AML-193 (cell line): ENCODE results near the gene CNIH4.
A peak's percentile ranks its signal among the peaks of the same experiment; 100 is the strongest.
"Not testable (repeated sequence)": the region's sequence is repeated elsewhere in the genome, so short reads cannot be mapped to it uniquely, and the experiment has no call there.

Source experiments
- DNase-seq, 2 experiments: peaks; one replicate each; lab custom pipeline; 2025; lab: John Stamatoyannopoulos, UW

Gene CNIH4

DNA sequence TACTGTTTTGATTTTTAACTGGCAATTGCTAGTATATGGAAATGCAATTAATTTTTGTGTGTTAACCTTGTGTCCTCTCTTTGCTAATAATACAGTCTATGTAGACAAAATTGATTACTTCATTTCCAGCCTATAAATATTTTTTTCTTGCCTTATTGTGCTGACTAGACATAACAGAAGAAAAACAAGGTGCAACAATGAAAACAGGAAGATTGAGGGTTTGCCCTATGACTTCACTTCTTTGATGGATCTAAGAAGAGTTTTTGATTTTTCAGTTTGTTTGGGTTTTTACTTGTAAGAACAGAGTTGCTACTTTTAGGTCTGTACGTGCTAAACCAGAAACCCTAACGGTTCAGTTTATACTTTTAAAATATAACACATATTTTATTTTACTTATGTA, 8.5 kb upstream of the CNIH4 start:
- DNase-seq = no peak

DNA sequence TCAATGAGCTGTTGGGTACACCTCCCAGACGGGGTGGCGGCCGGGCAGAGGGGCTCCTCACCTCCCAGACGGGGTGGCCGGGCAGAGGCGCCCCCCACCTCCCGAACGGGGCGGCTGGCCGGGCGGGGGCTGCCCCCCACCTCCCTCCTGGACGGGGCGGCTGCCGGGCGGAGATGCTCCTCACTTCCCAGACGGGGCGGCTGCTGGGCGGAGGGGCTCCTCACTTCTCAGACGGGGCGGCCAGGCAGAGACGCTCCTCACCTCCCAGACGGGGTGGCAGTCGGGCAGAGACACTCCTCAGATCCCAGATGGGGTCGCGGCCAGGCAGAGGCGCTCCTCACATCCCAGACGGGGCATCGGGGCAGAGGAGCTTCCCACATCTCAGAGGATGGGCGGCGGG, 7.0 kb upstream of the CNIH4 start:
- not testable (repeated sequence) for DNase-seq

DNA sequence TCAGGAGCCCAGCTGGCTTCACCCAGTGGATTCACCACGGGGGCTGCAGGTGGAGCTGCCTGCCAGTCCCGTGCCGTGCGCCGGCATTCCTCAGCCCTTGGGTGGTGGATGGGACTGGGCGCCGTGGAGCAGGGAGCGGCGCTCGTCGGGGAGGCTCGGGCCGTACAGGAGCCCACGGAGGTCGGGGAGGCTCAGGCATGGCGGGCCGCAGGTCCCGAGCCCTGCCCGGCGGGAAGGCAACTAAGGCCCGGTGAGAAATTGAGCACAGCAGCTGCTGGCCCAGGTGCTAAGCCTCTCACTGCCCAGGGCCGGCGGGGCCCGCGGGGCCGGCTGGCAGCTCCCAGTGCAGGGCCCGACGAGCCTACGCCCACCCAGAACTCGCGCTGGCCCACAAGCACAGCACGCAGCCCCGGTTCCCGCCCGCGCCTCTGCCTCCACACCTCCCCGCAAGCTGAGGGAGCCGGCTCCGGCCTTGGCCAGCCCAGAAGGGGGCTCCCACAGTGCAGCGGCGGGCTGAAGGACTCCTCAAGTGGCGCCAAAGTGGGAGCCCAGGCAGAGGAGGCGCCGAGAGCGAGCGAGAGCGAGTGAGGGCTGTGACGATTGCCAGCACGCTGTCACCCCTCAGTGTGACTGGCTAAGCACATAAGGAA, 4.1 kb upstream of the CNIH4 start:
- DNase-seq = not testable (repeated sequence)

DNA sequence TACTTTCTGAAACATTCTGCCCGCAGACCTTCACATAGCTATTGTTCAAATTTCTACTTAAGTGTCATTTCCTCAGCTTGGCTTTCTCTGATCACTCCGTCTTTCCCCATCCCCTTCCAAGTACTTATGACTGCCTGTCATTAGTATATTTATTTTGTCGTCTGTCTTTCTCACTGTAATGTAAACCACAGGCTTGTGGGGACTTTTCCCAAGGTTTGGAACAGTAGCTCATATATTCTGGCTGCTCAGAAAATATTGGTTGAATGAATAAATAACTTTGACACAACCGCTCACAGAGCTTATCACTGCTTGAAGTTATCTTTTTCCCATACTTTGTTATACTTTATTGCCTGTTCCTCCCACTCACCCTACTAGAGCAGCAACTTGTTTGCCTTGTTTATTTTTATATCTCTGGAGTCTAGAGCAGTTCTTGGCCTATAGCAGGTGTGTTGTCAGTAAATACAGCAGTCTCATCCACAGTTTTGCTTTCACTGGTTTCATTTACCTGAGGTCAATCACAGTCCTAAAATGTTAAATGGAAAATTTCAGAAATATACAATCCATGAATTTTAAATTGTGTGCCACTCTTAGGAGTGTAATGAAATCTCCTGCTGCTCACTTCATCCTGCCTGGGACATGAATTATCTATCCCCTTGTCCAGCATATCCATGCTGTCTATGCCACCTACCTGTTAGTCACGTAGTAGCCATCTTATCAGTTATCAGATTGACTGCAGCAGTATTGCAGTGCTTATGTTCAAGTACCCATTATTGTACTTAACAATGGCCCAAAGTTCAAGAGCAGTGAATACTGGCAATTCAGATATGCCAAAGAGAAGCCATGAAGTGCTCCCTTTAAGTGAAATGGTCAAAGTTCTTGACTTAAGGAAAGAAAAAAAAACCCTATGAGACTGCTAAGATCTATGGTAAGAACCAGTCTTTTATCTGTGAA, 2.4 kb upstream of the CNIH4 start:
- DNase-seq = no peak

DNA sequence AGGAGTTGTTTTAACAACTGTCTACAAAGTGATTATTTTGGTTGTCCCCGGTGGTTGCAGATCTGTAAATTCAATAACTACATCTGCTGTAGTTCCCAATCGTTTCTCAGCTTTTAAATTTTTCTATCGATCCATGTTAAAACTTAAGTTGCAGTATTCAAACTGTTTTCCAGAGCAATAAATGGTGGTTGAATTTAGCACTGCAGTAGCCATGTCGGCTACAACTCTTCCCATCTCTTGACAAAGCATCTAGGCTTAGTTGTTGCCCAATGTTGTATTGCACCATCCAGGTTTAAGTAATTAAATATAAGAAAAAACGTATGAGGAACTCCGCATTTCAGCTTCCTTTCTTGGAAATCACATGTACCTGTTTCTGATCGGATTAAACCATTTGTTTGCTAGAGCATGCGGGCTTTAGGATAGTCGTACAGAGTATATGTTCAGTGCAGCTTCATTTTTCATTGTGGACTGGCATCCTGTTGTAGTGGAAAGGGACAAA, 996 bp downstream of the CNIH4 start:
- DNase-seq = peak; percentile 89 to 92

DNA sequence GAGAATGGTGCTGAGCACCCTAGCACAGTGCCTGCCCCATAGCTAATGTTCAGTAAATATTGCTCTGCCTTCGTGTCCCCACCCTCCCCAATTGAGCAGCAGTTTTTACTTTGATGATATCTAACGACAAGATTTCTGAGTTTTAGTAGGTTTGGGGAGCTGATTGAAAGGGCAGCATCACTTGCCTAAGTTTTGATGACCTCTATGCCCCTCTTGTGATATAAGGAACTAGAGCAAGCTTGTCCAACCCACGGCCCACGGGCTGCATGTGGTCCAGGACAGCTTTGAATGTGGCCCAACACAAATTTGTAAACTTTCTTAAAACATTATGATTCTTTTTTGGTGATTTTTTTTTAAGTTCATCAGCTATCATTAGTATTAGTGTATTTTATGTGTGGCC, 1.6 kb downstream of the CNIH4 start:
- DNase-seq = no peak

DNA sequence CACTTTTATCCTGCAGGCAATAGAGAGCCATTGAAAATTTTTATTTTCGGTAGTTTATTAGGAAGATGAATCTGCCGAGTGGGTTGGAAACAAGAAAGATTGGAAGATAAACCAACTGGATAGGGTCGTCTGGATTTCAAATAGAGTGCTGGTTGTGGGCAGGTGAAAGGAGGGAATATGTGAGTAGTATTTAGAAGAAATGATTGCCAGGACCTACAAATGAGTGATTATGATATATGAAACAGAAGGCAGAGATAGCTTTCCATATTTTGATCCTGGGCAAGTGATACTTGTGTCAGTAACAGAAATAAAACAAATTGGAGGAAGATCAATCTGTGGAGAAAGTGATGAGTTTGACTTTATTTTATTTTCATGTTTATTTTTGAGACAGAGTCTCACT, 2.5 kb downstream of the CNIH4 start:
- DNase-seq = no peak

DNA sequence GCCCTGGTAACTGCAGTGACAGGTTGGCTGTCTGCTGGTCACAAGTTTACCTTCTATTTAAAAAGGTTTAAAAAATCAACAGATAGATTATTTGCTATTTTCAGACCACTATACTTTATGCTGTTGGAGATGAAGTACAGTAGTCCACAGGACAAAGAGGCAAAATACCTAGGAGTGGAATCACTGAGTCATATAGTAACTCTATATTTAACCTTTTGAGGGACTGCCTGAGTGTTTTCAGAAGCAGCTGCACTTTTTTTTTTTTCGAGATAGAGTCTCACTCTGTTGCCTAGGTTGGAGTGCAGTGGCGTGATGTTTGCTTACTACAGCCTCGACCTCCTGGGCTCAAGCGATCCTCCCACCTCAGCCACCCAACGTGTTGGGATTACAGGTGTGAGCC, 11.7 kb downstream of the CNIH4 start:
- no peak for DNase-seq

DNA sequence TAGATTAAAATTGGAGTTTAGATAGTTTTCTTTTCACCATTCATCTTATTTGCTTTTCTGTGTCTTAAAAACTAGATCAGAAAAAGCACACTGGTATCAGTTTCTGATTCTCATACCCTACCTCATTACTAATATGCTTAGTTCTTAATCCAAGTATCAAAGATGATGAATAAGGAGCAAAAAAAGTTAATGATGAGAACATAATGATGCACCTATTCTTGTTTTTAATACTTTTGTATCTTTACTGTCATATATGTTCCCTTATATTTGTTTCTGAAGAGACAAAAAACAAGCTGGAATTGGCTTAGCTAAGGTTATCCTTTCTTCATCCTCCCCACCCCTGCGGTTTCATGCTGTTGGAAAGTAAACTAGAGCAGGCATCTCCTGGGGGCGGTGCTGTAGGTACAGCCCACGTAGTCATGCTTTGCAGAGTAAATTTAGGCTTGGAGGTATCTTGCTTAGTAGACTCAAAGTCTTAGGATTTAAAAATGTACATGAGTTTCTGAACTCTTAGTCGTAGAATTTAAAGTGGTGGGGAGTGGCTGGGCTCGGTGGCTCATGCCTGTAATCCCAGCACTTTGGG, 16.4 kb downstream of the CNIH4 start:
- DNase-seq = no peak

DNA sequence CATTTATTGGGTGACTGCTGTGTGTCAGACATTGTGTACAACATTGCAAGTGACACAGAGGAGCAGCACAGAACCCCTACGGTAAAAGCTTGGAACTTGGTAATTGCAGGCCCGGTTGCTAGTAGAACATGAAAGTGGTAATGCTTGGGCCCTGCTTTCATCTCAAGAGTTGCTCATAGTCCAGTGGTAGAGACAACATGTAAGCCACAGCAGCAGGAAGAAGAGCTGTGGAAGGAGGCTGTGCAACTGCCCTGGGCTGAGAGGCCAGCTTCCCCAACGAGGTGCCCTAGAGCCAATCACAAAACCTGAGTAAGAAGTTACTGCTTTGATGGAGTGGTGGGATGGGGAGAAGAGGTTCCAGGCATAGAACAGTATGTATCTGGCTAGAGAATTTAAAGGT, 18.4 kb downstream of the CNIH4 start:
- DNase-seq = no peak

DNA sequence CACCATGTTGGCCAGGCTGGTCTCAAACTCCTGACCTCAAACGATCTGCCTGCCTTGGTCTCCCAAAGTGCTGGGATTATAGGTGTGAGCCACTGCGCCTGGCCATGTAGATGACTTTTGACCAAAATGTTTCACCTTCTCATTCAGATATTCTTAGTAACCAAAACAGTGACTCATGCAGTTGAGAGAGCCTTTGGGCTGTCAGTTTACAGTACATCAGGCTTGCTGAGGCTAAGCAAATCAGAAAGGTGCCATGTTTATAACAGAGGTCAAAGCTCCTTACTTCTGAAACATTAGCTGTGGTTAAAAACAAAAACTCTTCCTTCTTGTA, 21.0 kb downstream of the CNIH4 start:
- no peak for DNase-seq

DNA sequence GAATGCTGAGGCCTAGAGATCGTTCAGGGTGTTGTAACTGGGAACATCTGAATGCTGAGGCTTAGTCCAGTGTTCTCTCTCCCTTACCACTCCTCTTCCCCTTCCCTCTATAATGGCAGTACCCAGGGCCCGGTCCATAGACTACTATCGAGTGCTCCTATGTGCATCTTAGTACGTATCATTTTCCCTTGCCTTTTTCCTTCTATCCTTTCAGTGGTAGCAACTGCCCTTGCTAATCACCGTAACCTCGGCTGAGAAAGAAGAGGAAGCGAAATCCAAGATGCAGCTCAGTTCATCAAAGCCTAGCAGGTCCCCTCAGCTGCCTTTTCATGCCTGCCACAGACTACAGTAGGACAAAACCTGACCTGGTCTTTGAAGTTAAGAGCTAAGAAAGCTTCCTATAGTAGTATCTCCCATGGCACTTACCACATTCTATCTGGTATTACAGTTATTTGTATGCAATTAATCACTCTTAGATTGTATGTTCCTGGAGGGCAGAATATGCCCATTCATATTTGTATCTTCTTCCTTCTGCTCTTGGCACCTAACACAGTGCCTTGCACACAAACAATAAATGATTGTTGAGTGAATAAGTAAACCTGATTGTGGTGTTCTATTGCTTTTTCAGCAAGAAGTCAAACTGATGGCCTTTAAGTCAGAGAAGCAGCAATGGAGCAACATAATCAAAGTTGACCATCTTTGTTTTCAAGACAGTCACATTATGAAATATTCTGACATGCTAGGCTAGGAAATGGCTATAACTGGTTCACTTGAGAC, 22.4 kb downstream of the CNIH4 start:
- DNase-seq = peak; percentile 11 to 15

DNA sequence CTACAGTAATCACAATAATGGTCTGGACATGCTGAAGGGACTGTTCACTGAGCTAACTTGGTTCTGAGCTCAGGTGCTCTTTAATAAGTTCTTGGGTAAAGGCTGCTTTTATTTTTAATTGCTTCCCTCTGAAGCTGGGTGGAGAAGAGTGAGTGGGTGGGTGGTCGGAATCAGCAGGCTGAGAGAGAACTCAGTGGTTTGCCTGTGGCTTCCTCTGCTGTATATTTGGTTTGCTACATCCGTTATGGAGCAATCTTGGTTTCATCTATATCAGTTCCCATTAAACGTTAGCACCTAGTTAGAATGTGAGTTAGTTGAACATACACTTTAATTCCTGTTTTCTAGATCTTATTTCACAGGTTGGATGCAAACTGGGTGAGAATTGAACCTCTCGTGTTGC, 23.3 kb downstream of the CNIH4 start:
- peak; percentile 84 to 89 for DNase-seq

DNA sequence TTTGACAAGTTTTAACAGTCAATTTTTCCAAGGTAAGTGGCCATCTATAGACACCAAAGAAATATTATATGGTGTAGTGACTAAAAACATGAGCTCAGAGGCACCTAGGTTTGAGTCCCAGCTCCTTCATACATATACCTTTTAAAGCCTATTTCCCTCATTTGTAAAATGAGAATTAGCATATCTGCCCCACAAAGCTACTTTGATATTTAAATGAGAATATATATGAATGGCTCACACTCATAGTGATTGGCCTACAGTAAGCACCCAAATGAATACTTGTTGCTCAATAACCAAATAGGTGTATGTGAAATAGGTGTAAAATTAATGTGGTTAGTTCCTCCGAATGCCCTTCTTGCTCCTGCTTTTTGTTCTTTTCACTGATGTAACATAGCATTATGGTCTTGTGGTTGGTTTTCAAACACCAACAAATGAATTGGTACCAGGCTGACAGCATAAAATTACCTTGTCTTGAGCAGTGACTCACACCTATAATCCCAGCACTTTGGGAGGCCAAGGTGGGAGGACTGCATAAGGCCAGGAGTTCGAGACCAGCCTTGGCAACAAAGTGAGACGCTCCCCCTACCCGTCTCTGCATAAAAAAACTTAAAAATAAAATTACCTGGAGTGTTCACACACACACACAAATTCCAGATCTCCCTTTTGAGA, 25.3 kb downstream of the CNIH4 start:
- no peak for DNase-seq

DNA sequence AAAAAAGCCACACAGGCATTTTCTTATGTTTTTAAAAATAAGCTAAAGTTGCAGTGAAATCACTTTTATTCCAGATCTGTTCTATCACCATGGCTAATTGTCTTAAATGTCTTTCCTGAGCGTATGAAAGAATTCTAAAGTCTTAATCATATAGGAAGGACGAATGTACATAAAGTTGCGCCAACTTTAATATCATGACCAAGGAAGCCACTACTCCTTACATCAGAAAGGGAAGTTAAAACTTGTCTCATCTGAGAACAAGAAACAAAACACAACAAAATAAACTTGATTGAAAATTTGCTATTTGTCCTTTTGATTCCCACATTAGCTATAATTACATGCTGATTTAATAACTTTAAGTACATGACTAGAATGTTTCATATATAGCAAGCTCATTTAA, 26.5 kb downstream of the CNIH4 start:
- DNase-seq = peak in 1 of 2 experiments; percentile 15

DNA sequence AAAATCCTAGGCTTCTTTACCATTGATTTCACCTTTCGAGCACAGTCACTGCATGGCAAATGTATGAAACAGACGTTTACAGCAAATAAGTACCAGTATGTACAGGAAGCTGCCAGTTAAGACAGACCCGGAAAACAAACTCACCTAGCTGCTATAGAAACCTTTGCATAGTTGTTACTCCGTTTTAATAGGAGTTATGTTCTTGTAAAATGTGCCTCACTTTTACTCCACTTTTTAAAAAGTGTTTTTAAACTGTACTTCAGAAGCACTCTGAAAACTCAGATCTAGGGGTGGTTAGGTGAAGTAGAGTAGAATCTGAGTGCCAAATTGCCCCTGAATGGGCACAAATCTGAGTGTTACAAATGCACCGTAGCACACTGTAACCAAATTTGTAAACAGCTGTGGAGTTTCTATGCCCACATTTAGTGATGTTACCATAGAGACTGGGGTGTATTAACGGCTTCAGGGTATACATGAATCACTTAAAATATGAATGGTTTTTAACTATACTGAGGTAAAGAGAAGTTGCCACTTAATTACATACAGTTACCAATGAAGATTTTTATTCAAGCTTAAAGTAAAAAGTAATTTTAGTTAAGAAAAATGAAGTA, 30.7 kb downstream of the CNIH4 start:
- no peak for DNase-seq

DNA sequence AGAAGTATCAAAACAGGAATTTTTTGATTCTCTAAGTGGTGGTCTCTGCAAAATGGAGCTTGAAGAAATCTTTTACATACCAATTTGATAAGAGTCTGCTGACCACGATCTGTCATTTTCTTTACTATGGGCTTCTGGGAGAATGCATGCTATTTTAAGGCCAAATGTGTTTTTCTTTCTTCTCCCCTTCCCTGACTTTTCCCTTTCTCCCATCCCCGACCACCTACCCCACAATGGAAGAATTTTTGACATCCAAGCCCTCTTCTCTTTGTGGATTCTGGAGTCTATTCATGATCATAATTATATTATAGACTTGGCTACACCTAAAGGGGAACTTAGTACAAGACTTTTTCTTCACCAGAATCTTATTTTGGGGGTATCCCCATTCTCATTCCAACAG, 31.3 kb downstream of the CNIH4 start:
- no peak for DNase-seq

DNA sequence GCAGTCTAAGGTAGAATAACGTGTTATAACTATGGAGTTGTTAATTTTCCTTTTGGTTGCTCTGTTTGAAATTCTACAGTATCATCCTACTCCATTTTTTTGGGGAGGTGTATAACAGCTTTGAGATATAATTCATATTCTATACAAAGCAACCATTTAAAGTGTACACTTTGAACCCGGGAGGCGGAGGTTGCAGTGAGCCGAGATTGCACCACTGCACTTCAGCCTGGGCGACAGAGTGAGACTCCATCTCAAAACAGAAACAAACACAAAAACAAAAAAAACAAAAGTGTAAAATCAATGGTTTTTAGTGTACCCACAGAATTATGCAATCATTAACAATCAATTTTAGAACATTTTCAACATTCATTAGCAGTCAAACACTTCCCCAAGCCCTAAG, 33.8 kb downstream of the CNIH4 start:
- DNase-seq = no peak

DNA sequence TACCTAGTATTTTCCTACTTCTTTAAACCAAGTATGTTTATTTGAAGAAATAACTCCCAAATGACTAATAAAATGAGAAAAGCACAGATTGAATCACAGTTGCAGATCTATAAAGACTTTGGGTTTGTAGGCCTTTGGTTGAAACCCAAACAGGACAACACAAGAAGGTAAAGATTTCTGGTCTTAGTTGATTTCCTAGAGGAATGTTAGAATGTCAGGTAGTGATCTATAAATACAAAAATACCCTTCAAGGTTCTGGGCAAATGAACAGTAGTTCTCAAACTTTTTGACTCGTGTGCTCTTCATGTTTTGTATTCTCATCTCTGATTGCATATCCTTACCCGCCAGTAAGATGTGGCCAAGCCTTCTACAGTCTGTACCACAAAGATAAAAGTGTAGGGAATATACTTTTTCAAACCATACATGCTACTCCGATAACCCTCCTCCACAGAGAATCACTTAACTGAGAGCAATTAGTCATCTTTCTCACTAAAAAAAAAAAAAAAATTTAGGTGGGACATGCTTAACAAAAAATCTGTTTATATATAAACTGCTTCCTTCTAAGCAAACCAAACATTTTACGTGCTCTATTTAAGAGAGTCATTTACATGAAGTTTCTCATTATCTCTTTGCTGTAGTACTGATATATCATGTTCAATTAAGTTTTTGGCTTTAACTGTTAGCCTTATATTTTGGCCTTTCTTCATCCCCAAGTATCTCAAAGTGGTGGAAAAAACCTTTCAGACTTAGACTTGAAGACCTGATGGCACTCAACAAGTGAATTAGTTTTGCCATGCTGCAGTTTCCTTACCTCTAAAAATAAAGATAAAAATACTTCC, 36.0 kb downstream of the CNIH4 start:
- no peak for DNase-seq

DNA sequence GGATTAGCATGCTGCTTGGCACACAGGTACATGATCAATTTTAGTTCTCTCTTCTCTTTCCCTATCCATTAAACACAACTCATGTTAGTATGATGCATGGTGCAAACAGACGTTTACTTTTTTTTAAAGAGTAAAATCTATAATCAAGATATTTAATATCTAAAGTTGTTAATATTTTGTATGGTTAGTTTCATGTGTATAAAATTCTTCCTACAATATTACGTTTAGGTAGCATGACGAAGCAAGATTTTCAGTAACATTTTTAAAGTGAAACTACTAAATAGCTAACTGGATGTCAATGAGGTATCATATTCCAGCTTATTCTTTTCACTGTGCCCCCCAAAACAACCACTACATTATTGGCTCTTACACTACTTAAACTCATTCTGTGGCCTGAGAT, 36.6 kb downstream of the CNIH4 start:
- DNase-seq = no peak
